GM23338 (cell line): ENCODE data around the gene NFKB2. TPM values are rescaled to one million over a fixed set of nuclear protein-coding genes. Genes with fewer than 3 reads are reported as not detected.

Experiments
- ATAC-seq: fragments of 200-7000 bp; cut with Tn5 transposase; 3 replicates; pipeline ENCODE4 v1.9.1; 2020
- DNase-seq: peaks from one replicate; pipeline ENCODE4 v3.0.0-alpha.2; 2015; ENCODE audit warnings: low spot score
- H2AFZ ChIP-seq: fragments of 200-600 bp; sonication (generic); 2 replicates; pipeline ENCODE4 v1.8.0; 2016; ENCODE audit warnings: antibody characterized with exemption, mild to moderate bottlenecking, moderate library complexity
- H3F3A ChIP-seq: fragments of 200-600 bp; sonication (generic); replicated peaks from 2 replicates; pipeline ENCODE4 v1.8.0; 2017; ENCODE audit warnings: antibody characterized with exemption, mixed run types, low read depth
- H3K27ac ChIP-seq: fragments of 200-600 bp; sonication (generic); 2 replicates; pipeline ENCODE4 v1.6.1; 2016; ENCODE audit warnings: low read depth
- H3K27me3 ChIP-seq: fragments of 200-600 bp; sonication (generic); 2 replicates; pipeline ENCODE4 v1.8.0; 2016; ENCODE audit warnings: mild to moderate bottlenecking, mixed run types, moderate library complexity; ENCODE audit not compliant: insufficient read depth
- H3K36me3 ChIP-seq: fragments of 200-600 bp; sonication (generic); 2 replicates; pipeline ENCODE4 v1.8.0; 2016; ENCODE audit warnings: mild to moderate bottlenecking; ENCODE audit not compliant: insufficient read depth
- H3K4me1 ChIP-seq: fragments of 200-600 bp; sonication (generic); 2 replicates; pipeline ENCODE4 v1.8.0; 2016; ENCODE audit warnings: mild to moderate bottlenecking, moderate library complexity; ENCODE audit not compliant: insufficient read depth
- H3K4me2 ChIP-seq: fragments of 200-600 bp; sonication (generic); 2 replicates; pipeline ENCODE4 v1.7.1; 2017; ENCODE audit warnings: mixed run types
- H3K4me3 ChIP-seq: fragments of 200-600 bp; sonication (generic); 2 replicates; pipeline ENCODE4 v1.6.1; 2016; ENCODE audit warnings: mixed run types
- H3K79me2 ChIP-seq: fragments of 200-600 bp; sonication (generic); replicated peaks from 2 replicates; pipeline ENCODE4 v1.8.0; 2017; ENCODE audit warnings: mild to moderate bottlenecking; ENCODE audit not compliant: insufficient read depth
- H3K9me2 ChIP-seq: fragments of 200-600 bp; sonication (generic); 2 replicates; pipeline ENCODE4 v1.8.0; 2017; ENCODE audit not compliant: insufficient read depth
- H4K20me1 ChIP-seq: fragments of 200-600 bp; sonication (generic); replicated peaks from 2 replicates; pipeline ENCODE4 v1.8.0; 2017; ENCODE audit warnings: mild to moderate bottlenecking; ENCODE audit not compliant: insufficient read depth
- H3K27ac Mint-ChIP-seq: 2 replicates; pipeline ENCODE4 v1.8.0; 2020; ENCODE audit warnings: inconsistent platforms, mild to moderate bottlenecking, moderate library complexity, mixed read lengths
- H3K27me3 Mint-ChIP-seq: 3 replicates; pipeline ENCODE4 v1.8.0; 2022; ENCODE audit warnings: low read depth, mild to moderate bottlenecking, moderate library complexity, mixed read lengths, inconsistent platforms; ENCODE audit not compliant: insufficient read depth, poor library complexity
- H3K36me3 Mint-ChIP-seq: 3 replicates; pipeline ENCODE4 v1.8.0; 2021; ENCODE audit warnings: low read depth, mild to moderate bottlenecking, inconsistent platforms, moderate library complexity, mixed read lengths
- H3K4me1 Mint-ChIP-seq: 3 replicates; pipeline ENCODE4 v1.8.0; 2020; ENCODE audit warnings: mild to moderate bottlenecking, inconsistent platforms, mixed read lengths
- H3K4me3 Mint-ChIP-seq: 3 replicates; pipeline ENCODE4 v1.8.0; 2021; ENCODE audit warnings: moderate library complexity, mild to moderate bottlenecking, inconsistent platforms, mixed read lengths
- H3K9me3 Mint-ChIP-seq: 3 replicates; pipeline ENCODE4 v1.8.0; 2020; ENCODE audit warnings: moderate library complexity, mild to moderate bottlenecking, inconsistent platforms, mixed read lengths
- CREB1 ChIP-seq: fragments of 250-450 bp; sonication (Bioruptor Pico); IDR thresholded peaks from 2 replicates; pipeline ENCODE4 v1.5.0; 2020; ENCODE audit warnings: low read depth, mild to moderate bottlenecking, moderate library complexity
- EZH2 ChIP-seq: fragments of 200-600 bp; sonication (generic); IDR thresholded peaks from one replicate; pipeline ENCODE4 v1.8.0; 2017; ENCODE audit warnings: antibody characterized with exemption, mild to moderate bottlenecking, low read depth; ENCODE audit not compliant: unreplicated experiment
- EZH2phosphoT487 ChIP-seq: fragments of 200-600 bp; sonication (generic); IDR thresholded peaks from one replicate; pipeline ENCODE4 v1.8.1; 2018; ENCODE audit warnings: antibody characterized with exemption; ENCODE audit not compliant: unreplicated experiment
- JUNB ChIP-seq: IDR thresholded peaks from one replicate; pipeline ENCODE4 v1.6.1; 2016; ENCODE audit warnings: antibody characterized with exemption; ENCODE audit not compliant: unreplicated experiment
- NANOG ChIP-seq: IDR thresholded peaks from 2 replicates; pipeline ENCODE4 v1.6.1; 2016; ENCODE audit warnings: antibody characterized with exemption, borderline replicate concordance
- POLR2AphosphoS5 ChIP-seq: IDR thresholded peaks from 2 replicates; pipeline ENCODE4 v1.6.1; 2016; ENCODE audit warnings: antibody characterized with exemption, low read depth
- STAT1 ChIP-seq: IDR thresholded peaks from one replicate; pipeline ENCODE4 v1.6.1; 2016; ENCODE audit warnings: antibody characterized with exemption; ENCODE audit not compliant: unreplicated experiment
- ZNF114 ChIP-seq: fragments of 250-450 bp; sonication (Bioruptor Pico); IDR thresholded peaks from 2 replicates; pipeline ENCODE4 v1.5.0; 2020; ENCODE audit warnings: mild to moderate bottlenecking, moderate library complexity
- ZNF331 ChIP-seq: fragments of 250-450 bp; sonication (Bioruptor Pico); IDR thresholded peaks from 2 replicates; pipeline ENCODE4 v1.5.0; 2020; ENCODE audit warnings: low read depth, mild to moderate bottlenecking, moderate library complexity
- polyA plus RNA-seq: library from polyadenylated mRNA; unstranded; fragments of >200 nt; fragmentation: Nextera tagmentation; extraction: Ambion mirVana; gene quantifications from 2 replicates; pipeline ENCODE4 v1.2.1, GENCODE V29; 2016
- total RNA-seq: library from RNA; depleted of rRNA; stranded (reverse); fragments of >200 nt; shearing (Covaris generic); gene quantifications from 2 replicates; pipeline ENCODE4 v1.2.3, GENCODE V29; 2014
- TF ChIP-seq, protein P1 (sequence below): fragments of 250-450 bp; sonication (Bioruptor Pico); IDR thresholded peaks from 2 replicates; pipeline ENCODE4 v1.5.0; 2020; ENCODE audit warnings: mild to moderate bottlenecking, moderate library complexity
- TF ChIP-seq, protein P2 (sequence below): IDR thresholded peaks from one replicate; pipeline ENCODE4 v1.6.1; 2018; ENCODE audit warnings: antibody characterized with exemption; ENCODE audit not compliant: unreplicated experiment
- TF ChIP-seq, protein P3 (sequence below), 2 experiments: fragments of 200-600 bp in 1 of 2; sonication (generic) in 1 of 2; conservative IDR thresholded peaks; 2 replicates each; pipeline versions ENCODE4 v1.5.1 to v1.6.1; 2016 to 2017; ENCODE audit warnings: antibody characterized with exemption in 2 of 2, low read depth in 2 of 2, mild to moderate bottlenecking in 2 of 2, moderate library complexity in 1 of 2
- TF ChIP-seq, protein P4 (sequence below): IDR thresholded peaks from 2 replicates; pipeline ENCODE4 v1.6.1; 2016; ENCODE audit warnings: antibody characterized with exemption

NFKB2 gene
- total and polyA plus RNA-seq, 2 experiments from 2014 or later, result 6.8 to 29.4 TPM

DNA sequence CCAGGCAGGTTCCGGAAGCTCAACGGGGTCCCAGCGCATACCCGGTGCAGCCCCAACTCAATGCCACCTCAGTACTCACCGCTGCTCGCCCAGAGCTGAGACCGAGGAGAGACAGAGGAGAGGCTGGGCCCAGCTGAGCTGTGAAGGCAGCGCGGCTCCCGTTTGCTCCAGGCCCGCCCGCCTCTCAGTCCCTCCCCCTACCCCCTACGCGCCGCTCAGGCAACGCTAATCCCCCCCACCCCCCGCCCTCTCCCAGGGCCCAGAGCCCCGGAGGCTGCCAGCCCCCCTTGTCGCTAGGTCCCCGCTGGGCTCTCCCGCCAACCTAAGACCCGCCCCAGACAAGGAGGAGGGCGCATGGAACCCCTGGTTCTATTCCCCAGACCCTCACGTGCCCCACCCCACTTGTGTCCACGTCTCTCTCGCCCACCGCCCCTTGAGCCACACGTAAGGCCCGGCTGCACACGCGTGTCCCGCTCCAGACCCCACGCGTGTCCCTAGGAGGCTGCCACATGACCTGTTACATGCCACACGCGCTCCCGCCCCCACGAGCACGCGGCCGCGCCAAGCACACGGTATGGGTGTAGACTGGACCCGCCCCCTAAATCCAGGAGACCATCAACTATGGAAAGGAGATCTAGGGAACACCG lies 23.2 kb downstream of the NFKB2 start, which contains the start of gene PSD:
Gene PSD, minus strand, starts transcription at position 164 of the 647 bp plus-strand sequence. CDS start 1,747 bp downstream, outside the sequence.
- H3K79me2 ChIP-seq, result no peaks in the 10 kb centered on the region
- no peaks in the 10 kb centered on the region; the same call in 1 of the 2 replicates for H3K36me3 ChIP-seq
- H3K9me2 ChIP-seq, result no peaks in the 10 kb centered on the region
- H3K4me2 ChIP-seq, result peak within 1 kb of the TSS; percentile 100
- 0 out of 2 replicates have a peak within 1 kb of the TSS, but pooled peaks have one; percentile 55 for H3K27ac ChIP-seq
- Mint-ChIP-seq H3K27ac (no peak within 1 kb of the TSS; the same call in 1 of the 2 replicates), H3K27me3 (peaks cover 38% of the 10 kb centered on the region), H3K9me3 (no peaks in the 10 kb centered on the region; the same call in 2 of the 3 replicates), H3K4me3 (peak within 1 kb of the TSS; percentile 97), H3K4me1 (peaks cover 19% of the 10 kb centered on the region), H3K36me3 (peaks cover 9% of the 10 kb centered on the region)
- peaks cover 27% of the 10 kb centered on the region for H3F3A ChIP-seq
- H3K4me1 ChIP-seq, result peaks cover 15% of the 10 kb centered on the region
- peak within 1 kb of the TSS; percentile 91 for H2AFZ ChIP-seq
- H4K20me1 ChIP-seq, result no peaks in the 10 kb centered on the region; the same call in none of the 2 replicates
- H3K27me3 ChIP-seq, result 0 out of 2 replicates have a peak, but pooled peaks cover 6% of the 10 kb centered on the region
- no peak for TF ChIP-seq STAT1
- no peak for TF ChIP-seq ZNF114
- TF ChIP-seq EZH2, result no peak
- peak; percentile 46; the same call in 1 of the 2 replicates for TF ChIP-seq POLR2AphosphoS5
- no peak for TF ChIP-seq ZNF331
- TF ChIP-seq, protein P1, sequence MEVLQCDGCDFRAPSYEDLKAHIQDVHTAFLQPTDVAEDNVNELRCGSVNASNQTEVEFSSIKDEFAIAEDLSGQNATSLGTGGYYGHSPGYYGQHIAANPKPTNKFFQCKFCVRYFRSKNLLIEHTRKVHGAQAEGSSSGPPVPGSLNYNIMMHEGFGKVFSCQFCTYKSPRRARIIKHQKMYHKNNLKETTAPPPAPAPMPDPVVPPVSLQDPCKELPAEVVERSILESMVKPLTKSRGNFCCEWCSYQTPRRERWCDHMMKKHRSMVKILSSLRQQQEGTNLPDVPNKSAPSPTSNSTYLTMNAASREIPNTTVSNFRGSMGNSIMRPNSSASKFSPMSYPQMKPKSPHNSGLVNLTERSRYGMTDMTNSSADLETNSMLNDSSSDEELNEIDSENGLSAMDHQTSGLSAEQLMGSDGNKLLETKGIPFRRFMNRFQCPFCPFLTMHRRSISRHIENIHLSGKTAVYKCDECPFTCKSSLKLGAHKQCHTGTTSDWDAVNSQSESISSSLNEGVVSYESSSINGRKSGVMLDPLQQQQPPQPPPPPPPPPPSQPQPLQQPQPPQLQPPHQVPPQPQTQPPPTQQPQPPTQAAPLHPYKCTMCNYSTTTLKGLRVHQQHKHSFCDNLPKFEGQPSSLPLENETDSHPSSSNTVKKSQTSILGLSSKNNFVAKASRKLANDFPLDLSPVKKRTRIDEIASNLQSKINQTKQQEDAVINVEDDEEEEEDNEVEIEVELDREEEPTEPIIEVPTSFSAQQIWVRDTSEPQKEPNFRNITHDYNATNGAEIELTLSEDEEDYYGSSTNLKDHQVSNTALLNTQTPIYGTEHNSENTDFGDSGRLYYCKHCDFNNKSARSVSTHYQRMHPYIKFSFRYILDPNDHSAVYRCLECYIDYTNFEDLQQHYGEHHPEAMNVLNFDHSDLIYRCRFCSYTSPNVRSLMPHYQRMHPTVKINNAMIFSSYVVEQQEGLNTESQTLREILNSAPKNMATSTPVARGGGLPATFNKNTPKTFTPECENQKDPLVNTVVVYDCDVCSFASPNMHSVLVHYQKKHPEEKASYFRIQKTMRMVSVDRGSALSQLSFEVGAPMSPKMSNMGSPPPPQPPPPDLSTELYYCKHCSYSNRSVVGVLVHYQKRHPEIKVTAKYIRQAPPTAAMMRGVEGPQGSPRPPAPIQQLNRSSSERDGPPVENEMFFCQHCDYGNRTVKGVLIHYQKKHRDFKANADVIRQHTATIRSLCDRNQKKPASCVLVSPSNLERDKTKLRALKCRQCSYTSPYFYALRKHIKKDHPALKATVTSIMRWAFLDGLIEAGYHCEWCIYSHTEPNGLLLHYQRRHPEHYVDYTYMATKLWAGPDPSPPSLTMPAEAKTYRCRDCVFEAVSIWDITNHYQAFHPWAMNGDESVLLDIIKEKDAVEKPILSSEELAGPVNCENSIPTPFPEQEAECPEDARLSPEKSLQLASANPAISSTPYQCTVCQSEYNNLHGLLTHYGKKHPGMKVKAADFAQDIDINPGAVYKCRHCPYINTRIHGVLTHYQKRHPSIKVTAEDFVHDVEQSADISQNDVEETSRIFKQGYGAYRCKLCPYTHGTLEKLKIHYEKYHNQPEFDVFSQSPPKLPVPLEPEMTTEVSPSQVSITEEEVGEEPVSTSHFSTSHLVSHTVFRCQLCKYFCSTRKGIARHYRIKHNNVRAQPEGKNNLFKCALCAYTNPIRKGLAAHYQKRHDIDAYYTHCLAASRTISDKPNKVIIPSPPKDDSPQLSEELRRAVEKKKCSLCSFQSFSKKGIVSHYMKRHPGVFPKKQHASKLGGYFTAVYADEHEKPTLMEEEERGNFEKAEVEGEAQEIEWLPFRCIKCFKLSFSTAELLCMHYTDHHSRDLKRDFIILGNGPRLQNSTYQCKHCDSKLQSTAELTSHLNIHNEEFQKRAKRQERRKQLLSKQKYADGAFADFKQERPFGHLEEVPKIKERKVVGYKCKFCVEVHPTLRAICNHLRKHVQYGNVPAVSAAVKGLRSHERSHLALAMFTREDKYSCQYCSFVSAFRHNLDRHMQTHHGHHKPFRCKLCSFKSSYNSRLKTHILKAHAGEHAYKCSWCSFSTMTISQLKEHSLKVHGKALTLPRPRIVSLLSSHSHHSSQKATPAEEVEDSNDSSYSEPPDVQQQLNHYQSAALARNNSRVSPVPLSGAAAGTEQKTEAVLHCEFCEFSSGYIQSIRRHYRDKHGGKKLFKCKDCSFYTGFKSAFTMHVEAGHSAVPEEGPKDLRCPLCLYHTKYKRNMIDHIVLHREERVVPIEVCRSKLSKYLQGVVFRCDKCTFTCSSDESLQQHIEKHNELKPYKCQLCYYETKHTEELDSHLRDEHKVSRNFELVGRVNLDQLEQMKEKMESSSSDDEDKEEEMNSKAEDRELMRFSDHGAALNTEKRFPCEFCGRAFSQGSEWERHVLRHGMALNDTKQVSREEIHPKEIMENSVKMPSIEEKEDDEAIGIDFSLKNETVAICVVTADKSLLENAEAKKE (CRISPR knock-in tag), result no peak
- TF ChIP-seq CREB1, result no peak
- no peak for TF ChIP-seq EZH2phosphoT487
- TF ChIP-seq JUNB, result no peak
- TF ChIP-seq, protein P2, sequence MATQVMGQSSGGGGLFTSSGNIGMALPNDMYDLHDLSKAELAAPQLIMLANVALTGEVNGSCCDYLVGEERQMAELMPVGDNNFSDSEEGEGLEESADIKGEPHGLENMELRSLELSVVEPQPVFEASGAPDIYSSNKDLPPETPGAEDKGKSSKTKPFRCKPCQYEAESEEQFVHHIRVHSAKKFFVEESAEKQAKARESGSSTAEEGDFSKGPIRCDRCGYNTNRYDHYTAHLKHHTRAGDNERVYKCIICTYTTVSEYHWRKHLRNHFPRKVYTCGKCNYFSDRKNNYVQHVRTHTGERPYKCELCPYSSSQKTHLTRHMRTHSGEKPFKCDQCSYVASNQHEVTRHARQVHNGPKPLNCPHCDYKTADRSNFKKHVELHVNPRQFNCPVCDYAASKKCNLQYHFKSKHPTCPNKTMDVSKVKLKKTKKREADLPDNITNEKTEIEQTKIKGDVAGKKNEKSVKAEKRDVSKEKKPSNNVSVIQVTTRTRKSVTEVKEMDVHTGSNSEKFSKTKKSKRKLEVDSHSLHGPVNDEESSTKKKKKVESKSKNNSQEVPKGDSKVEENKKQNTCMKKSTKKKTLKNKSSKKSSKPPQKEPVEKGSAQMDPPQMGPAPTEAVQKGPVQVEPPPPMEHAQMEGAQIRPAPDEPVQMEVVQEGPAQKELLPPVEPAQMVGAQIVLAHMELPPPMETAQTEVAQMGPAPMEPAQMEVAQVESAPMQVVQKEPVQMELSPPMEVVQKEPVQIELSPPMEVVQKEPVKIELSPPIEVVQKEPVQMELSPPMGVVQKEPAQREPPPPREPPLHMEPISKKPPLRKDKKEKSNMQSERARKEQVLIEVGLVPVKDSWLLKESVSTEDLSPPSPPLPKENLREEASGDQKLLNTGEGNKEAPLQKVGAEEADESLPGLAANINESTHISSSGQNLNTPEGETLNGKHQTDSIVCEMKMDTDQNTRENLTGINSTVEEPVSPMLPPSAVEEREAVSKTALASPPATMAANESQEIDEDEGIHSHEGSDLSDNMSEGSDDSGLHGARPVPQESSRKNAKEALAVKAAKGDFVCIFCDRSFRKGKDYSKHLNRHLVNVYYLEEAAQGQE, result peak; percentile 15
- TF ChIP-seq, protein P3, sequence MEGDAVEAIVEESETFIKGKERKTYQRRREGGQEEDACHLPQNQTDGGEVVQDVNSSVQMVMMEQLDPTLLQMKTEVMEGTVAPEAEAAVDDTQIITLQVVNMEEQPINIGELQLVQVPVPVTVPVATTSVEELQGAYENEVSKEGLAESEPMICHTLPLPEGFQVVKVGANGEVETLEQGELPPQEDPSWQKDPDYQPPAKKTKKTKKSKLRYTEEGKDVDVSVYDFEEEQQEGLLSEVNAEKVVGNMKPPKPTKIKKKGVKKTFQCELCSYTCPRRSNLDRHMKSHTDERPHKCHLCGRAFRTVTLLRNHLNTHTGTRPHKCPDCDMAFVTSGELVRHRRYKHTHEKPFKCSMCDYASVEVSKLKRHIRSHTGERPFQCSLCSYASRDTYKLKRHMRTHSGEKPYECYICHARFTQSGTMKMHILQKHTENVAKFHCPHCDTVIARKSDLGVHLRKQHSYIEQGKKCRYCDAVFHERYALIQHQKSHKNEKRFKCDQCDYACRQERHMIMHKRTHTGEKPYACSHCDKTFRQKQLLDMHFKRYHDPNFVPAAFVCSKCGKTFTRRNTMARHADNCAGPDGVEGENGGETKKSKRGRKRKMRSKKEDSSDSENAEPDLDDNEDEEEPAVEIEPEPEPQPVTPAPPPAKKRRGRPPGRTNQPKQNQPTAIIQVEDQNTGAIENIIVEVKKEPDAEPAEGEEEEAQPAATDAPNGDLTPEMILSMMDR (conservative IDR thresholded peaks at IDR 0.05; ENCODE audit: low read depth in 2 of 2), result no peak
- TF ChIP-seq, protein P4, sequence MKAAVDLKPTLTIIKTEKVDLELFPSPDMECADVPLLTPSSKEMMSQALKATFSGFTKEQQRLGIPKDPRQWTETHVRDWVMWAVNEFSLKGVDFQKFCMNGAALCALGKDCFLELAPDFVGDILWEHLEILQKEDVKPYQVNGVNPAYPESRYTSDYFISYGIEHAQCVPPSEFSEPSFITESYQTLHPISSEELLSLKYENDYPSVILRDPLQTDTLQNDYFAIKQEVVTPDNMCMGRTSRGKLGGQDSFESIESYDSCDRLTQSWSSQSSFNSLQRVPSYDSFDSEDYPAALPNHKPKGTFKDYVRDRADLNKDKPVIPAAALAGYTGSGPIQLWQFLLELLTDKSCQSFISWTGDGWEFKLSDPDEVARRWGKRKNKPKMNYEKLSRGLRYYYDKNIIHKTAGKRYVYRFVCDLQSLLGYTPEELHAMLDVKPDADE, result no peak
- no peak for TF ChIP-seq NANOG
- DNase-seq (peak; percentile 84), ATAC-seq (peak; percentile 15)
- H3K4me3 ChIP-seq, result peak within 1 kb of the TSS; percentile 82
